Umbilical cord (tissue), 2 donors: ENCODE results near the gene EXPH5. TPM values are rescaled to one million over a fixed set of nuclear protein-coding genes. Genes with fewer than 3 reads are reported as not detected.

Source experiments
- DNase-seq: peaks from one replicate; pipeline ENCODE4 v3.0.0-alpha.2; 2015; ENCODE audit warnings: low spot score
- total RNA-seq: library from RNA; depleted of rRNA; stranded (reverse); fragments of >200 nt; gene quantifications from one replicate; pipeline ENCODE4 v1.2.3, GENCODE V29; 2014; ENCODE audit warnings: low replicate concordance; ENCODE audit not compliant: insufficient read depth

The EXPH5 gene
- total RNA-seq, 1 donor from 2014 or later = 5.8 TPM

- peak; percentile 99 for DNase-seq
Measured at GRCh38 chr11:108467091-108467823, 126.3 kb downstream of the EXPH5 start, which contains the start of gene C11orf65. C11orf65 (minus strand) TSS chr11:108467529; CDS start chr11:108461559, 5,970 bp downstream.

- DNase-seq = no peak
Measured at GRCh38 chr11:108466405-108466804, 127.2 kb downstream of the EXPH5 start.

Other genes with a start within 250 kb of the EXPH5 start
- 1.2 TPM for gene C11orf65, start 126.2 kb downstream of the EXPH5 start, total RNA-seq
- gene POGLUT3, start 95.4 kb downstream of the EXPH5 start, total RNA-seq = 42.4 TPM
- 35.9 TPM for gene DDX10, start 71.3 kb upstream of the EXPH5 start, total RNA-seq